SK-N-SH treated with all-trans-retinoic acid at 6 μM for 48 hours (cell line): Measurements from ENCODE around the gene GIMAP1.

ENCODE experiments used
- ARNTL ChIP-seq: fragments of 450-650 bp; formaldehyde crosslinking; IDR thresholded peaks from 2 replicates; pipeline ENCODE4 v1.5.0; 2020; ENCODE audit warnings: low read depth, mild to moderate bottlenecking, moderate library complexity, borderline replicate concordance
- CREB5 ChIP-seq: fragments of 250-450 bp; sonication (Bioruptor Pico); IDR thresholded peaks from 2 replicates; pipeline ENCODE4 v1.5.1; 2020; ENCODE audit warnings: low read depth, mild to moderate bottlenecking, moderate library complexity
- CSRNP3 ChIP-seq: fragments of 250-450 bp; sonication (Bioruptor Pico); IDR thresholded peaks from 2 replicates; pipeline ENCODE4 v1.5.1; 2021; ENCODE audit warnings: mild to moderate bottlenecking, moderate library complexity
- ESRRG ChIP-seq: fragments of 250-450 bp; sonication (Bioruptor Pico); IDR thresholded peaks from 2 replicates; pipeline ENCODE4 v1.6.1; 2021; ENCODE audit warnings: mild to moderate bottlenecking
- PATZ1 ChIP-seq: fragments of 250-450 bp; sonication (Bioruptor Pico); IDR thresholded peaks from 2 replicates; pipeline ENCODE4 v1.8.0; 2020; ENCODE audit warnings: mild to moderate bottlenecking, moderate library complexity, borderline replicate concordance
- POU6F1 ChIP-seq: fragments of 250-450 bp; sonication (Bioruptor Pico); IDR thresholded peaks from 2 replicates; pipeline ENCODE4 v1.8.0; 2021; ENCODE audit warnings: low read depth, mild to moderate bottlenecking, moderate library complexity, borderline replicate concordance
- ZC3H10 ChIP-seq: fragments of 250-450 bp; sonication (Bioruptor Pico); IDR thresholded peaks from 2 replicates; pipeline ENCODE4 v1.5.1; 2021; ENCODE audit warnings: mild to moderate bottlenecking, moderate library complexity
- ZFP30 ChIP-seq: fragments of 450-650 bp; formaldehyde crosslinking; IDR thresholded peaks from 2 replicates; pipeline ENCODE4 v1.5.0; 2022; ENCODE audit warnings: mild to moderate bottlenecking, moderate library complexity

- TF ChIP-seq PATZ1 (no peak), CSRNP3 (CRISPR knock-in tag) (no peak), ZFP30 (no peak), ZC3H10 (no peak), ESRRG (CRISPR knock-in tag) (no peak), ARNTL (no peak), POU6F1 (no peak), CREB5 (CRISPR knock-in tag) (no peak)
Observed at GRCh38 chr7:150753239-150753638, 36.8 kb downstream of the GIMAP1 start.
